HG03064 (cell line): ENCODE results near the gene JADE1.
A peak's percentile ranks its signal among the peaks of the same experiment; 100 is the strongest.

Experiments
- ATAC-seq: cut with Tn5 transposase; IDR thresholded peaks from one replicate; pipeline ENCODE4 v1.9.1; 2021; ENCODE audit warnings: low read depth; ENCODE audit not compliant: unreplicated experiment

JADE1 gene

DNA sequence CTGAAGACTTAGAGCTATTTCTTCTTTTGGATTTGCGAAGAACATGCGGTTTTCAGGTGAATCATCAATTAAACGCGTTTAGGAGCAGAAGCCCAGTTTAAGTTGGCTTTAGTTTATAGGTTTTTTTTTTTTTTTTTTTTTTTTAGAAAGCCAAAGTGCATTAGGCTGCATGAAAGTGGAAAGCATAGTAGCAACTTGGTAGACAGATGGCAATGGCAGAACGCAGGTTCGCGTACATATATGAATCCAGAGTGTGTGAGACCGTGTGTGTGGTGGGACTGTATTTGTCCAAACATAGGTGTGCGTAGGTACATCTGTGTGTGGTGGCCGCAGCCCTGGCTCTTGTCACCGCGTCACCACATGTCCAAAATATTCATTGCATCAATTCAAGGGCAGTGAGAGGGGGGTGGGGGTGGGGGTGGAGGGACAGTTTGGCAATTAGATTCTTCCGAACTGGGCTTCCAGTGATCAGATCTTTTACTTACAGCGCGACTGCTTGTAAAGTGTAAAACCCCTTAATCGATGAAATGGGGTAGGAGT is 901 bp downstream of the JADE1 start:
- no peak for ATAC-seq

DNA sequence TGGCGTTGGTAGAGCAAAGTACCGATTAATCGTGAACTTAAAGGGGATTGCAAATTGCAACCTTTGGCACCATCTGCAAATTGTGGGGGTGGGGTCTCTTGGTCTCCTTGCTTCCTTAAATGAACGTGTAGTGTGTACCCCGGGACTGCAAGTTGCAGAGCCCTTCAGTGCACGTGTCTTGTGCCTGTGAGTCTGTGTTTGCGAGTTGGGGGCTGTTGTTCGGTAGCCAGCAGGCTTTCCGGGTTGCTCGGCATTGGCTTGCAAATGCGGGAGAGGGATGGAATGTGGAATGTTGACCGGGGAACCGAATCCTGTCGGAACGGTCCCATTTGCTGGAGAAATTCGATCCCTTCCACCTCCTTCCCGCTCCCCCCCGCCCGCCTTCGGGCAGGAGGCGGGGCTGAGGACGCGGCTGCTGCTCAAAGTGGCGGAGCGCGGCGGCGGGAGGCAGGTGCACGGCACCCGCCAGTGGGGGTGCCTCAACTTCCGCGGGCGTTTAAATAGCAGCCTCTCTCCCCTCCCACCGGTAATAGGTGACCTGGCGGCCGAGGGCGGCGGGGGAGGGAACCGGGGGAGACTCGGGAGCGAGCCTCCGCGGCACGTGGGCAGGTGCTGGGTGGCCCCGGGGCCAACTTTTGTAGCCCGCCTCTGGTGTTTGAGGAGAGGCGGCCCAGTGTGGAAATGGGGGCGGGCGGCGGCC is 1.5 kb downstream of the JADE1 start:
- peak; percentile 48 for ATAC-seq

DNA sequence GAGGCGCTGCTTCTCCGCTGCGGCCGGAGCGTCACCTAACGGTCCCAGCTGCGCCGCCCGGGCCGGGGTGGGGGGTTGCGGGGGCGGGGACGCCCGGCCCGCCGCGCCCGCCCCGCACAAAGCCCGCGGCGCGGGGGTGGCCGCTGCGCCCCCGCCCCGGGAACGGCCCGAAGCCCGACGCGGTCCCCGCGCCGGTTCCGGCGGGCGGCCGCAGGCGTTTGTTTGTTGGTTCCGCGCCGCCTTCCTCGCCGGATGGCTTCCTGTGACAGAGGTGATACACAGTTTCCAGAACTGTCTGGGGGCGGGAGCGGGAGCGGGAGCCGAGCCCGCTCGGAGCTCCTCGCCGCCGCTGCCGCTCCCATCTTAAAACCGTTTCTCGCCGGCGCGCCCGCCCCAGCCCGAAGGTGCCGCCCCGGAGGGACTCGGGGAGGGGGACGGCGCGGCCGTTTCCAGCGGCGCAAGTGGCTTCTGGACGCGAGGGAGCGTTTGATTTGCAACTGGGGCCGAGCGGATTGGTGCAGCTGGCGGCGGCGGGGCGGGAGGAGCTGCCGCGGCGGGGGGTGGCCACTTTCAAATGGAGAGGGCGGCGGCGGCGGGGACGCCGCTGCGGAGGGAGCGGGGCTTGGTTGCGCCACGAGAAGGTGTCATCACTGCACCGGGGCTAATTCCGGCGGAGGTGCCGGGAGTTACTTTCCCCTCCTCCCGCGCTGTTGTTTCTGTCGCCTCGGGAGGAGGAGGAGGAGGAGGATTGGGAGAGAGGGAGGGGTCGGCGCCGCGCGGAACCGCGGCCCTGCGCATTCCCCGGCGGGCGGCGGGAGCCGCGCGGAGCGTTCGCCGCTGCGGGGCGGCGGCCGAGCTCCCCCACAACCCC is 2.3 kb downstream of the JADE1 start:
- peak; percentile 55 for ATAC-seq

DNA sequence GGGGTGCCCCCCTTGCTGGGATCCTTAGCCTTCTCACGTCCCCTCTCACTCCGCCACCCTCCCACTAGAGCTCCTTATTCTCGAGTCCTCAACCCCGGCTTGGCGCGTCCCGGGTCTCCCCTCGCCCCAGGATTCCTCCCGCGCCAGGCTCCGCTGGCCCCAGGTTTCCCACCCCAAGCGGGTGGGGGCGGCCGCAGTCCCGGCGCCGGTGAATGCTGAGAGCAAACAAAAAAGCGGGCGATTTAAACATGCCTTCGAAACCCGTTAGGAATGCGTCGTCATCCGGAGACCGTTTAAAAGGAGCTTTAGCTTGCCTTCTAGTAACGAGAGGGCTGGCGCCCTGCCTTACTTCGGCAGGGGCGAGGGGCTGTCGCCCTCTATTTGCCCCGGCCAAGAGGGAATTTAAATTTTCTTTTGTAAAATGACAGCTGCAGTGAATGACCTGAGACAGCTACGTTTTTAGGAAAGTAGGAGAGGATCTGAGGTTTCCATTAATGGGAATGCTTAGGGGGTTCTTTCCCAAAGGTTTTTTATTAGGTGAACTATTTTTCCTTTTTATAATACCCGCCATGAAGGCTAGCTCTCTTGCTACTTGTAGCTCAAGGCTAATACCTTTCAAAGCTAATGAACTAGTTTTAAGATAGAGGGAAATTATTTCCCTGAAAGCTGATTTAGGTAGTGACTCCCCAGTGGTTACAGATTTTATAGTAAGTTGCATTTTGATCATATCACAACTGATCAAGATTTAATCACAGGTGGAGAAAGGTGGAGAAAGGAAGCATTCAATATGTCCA is 3.1 kb downstream of the JADE1 start:
- ATAC-seq, result peak; percentile 0

DNA sequence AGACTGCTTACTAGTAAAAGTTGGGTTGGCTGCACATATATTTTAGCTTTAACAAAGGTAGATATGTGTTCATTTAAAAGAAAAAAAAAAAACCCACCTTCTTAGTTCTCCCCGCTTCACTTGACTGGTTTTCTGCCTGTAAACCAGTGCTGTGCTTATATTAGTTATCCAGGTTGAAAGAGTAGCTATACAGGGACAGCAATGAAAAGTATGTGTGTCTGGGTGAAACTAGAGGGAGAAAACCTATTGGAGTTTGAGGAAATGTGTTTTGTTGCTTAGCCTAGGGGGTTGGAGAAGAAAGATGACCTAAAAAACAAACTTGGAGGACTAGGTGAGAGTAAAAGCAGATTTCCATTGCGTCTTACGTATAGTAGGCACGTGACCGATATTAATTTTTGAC is 4.5 kb downstream of the JADE1 start:
- ATAC-seq, result no peak

DNA sequence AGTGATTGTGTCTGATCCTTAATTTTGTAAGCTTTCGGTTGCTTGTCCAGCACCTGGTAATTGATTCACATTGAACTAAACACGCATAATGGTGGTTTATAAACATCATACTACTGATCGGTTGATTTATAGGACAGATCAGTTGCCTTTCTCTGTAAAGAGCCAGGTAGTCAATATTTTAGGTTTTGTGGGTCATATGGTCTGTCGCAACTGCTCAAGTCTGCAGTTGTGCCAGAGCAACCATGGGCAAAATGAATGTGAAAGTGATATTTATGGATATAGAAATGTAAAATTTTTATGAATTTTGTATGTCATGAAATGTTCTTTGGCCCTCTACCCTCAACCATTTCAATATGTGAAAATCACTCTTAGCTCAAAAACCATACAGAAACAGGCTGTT is 8.9 kb downstream of the JADE1 start:
- ATAC-seq, result no peak

DNA sequence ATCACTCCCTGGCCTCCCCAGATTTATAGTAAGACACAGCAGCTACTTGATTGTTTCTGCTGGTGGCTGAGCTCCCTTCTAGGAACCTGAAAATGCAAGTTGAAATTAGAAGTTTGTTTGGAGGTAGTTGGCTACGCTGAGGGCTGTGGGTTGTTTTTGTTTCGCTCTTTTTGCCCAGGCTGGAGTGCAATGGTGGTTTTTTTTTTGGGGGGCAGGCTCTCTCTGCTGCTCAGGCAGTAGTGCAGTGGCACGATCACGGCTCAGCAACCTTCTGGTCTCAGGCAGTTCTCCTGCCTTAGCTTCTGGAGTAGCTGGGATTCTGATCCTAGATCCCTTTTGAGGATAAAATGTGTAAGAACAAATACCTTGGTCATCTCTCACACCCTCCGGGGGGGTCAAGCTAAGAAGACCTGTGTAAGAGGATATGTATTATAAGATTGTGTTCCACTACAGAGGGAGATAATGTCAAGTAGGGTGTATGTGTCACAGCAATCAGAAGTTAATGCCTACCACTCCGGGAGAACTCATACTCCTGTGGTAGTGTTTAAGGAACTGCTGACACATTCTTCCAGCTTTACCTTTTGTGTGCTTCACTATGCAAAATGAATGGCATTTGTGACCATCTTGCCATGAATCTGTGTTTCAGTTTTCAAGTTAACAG is 9.7 kb downstream of the JADE1 start:
- no peak for ATAC-seq

DNA sequence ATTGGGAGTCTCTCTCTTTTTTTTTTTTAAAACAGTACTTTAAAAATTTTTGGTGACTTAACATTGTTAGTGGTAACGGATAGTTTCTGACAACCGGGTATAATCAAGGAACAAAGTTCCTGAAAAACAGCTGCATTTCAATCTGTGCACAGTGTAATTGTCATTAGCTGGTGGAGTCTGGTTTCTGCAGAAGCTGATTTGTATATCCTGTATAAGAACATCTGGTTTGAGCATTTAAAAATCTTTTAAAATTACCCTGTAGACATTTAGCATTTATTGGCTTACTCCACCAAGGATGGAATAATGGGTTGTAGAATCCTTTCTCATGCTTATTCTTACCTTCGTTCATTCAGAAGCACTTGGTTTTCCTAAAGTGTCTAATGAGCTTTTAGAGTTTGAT is 11.2 kb downstream of the JADE1 start:
- ATAC-seq, result no peak

DNA sequence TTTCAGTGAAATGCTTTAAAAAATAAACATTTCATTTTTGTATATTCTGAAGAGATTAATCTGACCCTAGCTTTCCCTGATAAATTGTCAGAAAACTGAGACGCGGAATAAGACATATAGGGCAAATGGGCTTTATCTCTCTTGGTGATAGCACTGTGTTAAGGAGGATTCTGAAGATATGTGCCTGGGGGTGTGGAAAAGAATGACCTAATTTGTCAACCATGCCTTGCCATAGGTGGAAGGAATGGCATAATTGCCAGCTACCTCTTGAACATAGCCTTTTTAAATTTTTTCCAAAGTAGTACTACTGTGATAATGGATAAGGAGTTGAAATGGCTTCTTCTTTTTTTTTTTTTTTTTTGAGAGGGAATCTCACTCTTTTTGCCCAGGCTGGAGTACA is 11.7 kb downstream of the JADE1 start:
- ATAC-seq, result no peak

DNA sequence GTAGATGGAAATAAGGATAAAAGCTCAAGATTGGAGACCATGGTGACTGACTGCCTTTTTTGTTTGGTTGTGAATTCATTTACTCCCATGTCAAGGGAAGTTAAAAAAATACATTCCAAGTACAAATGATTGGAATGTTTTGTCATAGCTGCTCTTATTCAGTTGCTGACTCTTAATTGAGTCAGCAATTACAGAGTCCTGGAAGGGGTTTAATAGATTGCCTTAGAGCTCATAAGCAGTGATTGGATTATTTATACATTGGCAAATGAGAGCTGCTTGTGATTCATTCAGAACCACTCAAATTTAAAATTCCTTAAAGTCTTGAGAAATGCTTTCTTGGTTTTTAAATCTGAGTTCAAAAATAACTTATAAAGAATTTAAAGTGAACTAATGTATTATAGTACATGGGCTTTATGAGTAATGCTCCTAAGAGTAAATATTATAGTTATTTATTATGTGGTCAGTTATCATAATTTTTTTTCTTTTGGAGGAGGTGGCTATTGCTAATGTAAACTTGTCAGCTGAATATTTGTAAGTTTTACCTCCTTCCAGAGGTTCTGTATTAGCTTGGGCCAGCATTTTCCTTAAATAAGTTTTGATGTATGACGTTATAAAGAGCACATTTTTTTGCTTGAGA is 13.6 kb downstream of the JADE1 start:
- ATAC-seq, result no peak

DNA sequence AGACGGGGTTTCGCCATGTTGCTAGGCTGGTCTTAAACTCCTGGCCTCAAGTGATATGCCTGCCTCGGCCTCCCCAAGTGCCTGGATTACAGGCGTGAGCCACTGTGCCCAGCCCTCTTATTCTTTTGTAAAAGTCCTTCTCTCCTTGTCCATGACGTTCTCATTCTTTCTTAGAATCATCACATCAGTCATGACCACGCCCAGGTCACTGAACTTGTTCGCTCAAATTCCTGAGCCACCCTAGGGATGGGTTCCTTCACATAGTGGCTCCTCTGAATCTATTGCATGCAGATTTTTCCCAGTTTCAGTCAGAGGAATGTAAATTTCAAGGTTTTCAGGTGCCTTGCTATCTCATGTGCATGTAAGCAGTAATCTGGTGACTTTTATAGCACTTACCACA is 15.7 kb downstream of the JADE1 start:
- ATAC-seq, result no peak

DNA sequence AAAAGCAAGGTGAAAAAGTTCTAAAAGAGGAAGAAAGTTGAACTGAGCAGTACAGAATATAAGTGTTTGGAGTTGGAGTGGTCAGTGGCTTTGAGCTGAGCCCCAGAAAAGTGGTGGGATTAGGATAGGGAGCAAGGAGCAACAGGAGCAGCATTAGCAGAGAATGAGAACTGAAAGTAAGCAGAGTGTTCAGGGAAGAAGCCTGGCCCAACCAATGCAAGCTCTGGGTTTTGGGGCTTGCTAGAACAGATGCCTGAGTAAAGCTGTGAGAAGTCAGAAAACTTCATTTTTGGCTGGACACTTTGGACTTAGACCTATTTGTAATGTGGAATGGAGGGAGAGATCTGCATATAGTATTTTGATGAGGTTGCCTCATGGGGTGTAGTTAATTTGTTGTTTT is 17.8 kb downstream of the JADE1 start:
- ATAC-seq, result peak; percentile 44

DNA sequence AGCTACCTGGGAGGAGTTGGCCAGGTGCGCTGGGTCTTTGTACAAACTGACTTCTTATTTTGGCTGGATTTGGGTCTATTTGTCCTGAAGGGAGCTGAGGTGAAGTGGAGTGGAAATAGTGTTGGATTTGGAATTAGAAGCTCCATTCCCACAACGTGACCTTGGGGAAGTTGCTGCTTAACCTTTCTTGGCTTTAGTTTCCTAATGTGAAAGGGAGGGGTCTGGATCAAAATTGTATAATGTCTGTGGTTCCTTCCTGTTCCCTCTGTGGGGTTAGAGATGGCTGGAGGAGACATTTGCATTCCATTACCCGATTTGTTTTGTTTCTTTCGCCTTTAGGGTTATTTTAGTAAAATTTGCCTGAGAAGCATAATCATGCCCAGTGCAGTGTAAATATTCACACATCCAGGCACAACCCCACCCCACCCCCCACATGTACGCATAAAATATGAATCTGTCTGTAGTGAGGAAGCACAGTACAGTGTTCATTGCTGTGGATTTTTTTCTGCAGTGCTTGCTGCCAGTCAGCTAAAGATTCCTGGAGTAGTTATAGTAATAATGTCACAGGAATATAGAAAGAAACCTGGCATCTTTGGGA is 21.5 kb downstream of the JADE1 start:
- ATAC-seq, result no peak

DNA sequence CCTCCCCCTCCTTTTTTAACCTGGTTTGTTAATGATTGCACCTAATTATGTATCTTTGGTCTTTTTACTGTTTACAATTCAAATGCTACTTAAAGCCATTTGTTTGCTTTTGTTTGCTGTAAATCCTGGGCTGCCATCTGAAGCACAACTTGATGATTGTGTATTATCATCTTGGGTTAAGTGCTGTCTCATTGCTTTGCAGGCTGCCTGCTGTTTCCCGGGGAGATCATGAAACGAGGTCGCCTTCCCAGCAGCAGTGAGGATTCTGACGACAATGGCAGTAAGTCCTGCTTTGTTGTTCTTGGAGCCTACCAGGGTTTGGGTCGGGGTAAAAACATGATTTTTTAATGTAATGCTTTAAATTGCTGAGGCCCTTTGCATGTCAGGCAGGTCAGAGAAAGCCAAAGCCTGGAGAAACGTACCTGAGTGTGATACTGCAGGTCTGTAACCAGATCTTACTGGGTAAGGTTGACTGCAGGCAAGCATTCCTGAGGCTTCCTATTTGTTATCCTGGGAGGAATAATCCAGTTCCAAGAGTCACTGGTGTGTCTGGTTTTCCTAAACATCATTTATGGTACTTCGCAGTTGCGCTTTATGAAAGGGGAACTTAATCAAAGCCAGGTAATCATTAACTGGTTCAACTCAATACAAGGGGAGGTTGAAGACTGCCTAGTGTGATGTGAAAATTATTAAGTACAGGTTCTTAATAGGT is 22.2 kb downstream of the JADE1 start:
- no peak for ATAC-seq

DNA sequence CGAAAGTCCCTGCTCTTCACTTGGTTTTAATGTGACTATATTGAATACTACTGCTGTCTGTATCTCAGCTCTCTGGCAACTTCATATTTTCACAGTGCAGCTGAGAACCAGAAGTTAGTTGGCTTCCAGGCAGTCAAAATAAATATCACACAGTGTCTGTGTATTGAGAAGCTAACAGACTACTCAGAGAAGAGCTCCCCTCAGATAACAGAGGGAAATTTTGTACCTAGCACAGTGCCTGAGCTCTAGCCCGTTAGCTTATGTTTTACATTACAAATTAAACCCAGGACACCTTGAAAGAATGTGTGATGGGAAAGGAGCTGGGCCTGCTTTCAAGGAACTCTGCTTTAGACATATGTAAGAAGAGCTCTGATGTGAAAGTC is 22.7 kb downstream of the JADE1 start:
- no peak for ATAC-seq

DNA sequence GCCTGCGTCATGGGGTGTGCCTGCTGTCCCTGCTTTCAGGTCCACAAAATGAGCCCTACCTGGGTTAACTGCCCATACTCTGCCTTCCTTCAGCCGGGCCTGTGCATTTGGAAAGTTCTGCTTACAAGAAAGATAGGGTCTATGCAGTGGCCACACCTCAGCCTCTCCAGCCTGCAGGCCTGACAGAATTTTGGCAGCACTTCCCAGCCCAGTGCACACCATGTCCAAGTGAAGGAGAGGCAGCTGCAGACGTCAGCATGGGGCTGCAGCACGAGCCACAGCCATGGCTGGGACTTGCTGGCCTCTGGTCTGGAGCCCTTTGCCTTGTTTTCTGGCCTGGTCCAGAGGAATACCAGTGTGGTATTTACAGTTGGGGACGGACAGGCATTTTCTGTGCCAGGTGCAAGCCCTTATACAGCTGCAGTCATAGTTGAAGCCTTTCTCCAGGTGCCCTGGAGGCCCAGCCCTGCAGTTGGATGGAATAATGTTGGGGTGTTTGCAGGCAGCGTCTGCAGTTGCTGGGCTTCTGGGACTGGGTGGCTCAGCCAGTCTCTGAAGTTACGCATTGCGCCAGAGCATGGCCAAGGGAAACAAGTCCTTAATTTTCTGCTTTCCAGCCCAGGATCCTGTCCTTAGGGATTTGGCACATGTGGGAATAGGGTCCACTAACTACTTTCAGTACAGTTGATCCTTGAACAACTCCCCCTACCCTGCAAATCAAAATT is 26.2 kb downstream of the JADE1 start:
- ATAC-seq, result no peak

DNA sequence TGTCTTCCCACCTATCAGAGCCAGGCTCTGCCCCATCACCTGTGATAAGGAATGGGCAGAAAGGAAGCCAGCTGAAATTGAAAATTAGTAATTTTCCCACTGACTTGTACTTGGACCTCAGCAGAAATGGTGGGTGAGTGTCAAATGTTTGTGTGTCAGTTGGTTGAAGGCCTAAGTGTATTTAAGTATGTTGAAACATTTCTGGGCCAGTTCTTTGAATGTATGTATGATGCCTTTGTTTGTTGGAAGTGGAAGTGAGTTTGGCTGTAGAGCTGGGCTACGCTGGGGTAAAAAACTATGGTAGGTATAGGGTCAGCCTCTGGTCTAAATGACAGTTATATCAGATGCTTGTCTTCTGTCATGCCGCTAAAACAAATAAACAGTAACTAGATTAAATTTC is 27.7 kb downstream of the JADE1 start:
- no peak for ATAC-seq

DNA sequence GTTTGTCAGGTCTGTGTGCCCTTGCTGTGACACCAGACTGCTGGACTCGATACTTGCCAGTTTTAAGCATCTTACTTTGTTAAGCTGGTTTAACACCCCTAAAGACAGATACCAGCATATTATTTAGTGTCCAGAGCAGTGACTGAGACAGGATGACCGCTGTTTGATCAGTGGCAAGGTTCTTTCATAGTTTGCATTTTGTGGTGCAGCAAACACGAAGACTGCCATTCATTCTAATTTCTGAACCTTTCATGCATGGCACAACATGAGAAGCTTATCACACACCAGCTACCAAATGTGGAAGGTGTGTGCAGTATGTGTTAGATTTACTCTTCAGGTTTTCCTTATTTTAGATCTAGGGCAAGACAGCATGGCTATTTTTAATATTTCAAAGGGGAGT is 28.2 kb downstream of the JADE1 start:
- no peak for ATAC-seq
